Occipital lobe (tissue), 2 donors: ENCODE data around the gene DHRS9. TPM values are rescaled to one million over a fixed set of nuclear protein-coding genes. Genes with fewer than 3 reads are reported as not detected.
"Not testable (repeated sequence)": the region's sequence is repeated elsewhere in the genome, so short reads cannot be mapped to it uniquely, and the experiment has no call there.

Experiments used
- DNase-seq: peaks from one replicate; lab custom pipeline; 2025; lab: John Stamatoyannopoulos, UW
- total RNA-seq: library from RNA; depleted of rRNA; stranded (reverse); fragments of >200 nt; gene quantifications from one replicate; pipeline ENCODE4 v1.2.3, GENCODE V29; 2014

DHRS9 gene
- 0.94 TPM for total RNA-seq

DNA sequence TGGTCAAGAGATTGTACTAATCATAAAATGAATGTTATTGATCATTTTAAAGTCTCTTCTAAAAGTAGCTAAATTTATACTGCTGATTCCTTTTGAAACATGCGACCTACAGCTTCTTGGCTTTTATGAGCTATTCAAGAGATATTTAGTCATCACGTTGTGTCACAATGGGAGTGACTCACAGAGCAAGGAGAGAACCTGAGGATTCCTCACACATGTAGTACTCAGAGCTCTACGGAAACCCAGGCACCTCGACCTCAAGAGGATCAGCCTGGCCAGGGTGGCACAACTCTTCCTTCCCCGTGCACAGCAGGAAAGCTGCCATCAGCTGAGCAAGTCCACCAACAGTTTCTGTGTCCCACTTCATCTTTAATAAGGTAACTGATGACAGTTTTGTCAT is at the start of gene DHRS9:
TSS of gene DHRS9 (plus strand) at position 223 of the 400 bp plus-strand sequence. CDS start 12,019 bp downstream, outside the sequence.
- no peak for DNase-seq

DNA sequence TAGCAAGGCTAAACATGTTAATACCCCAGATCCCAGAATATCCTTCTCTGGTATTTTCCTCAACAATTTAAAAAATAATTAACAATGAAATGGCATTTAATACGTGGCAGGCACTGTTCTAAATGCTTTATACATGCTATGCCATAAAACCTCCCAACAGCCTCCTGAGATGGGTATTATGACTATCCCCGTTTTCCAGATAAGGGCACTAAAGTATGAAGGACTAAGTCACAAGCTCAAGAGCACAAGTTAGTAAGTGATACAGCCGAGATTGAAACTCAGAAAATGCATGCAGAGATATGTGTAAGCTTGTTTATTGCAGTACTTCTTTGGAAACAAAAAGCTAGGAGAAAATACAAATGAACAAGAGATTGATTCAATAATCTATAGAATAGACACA is 46.2 kb upstream of the DHRS9 start:
- DNase-seq, result no peak

DNA sequence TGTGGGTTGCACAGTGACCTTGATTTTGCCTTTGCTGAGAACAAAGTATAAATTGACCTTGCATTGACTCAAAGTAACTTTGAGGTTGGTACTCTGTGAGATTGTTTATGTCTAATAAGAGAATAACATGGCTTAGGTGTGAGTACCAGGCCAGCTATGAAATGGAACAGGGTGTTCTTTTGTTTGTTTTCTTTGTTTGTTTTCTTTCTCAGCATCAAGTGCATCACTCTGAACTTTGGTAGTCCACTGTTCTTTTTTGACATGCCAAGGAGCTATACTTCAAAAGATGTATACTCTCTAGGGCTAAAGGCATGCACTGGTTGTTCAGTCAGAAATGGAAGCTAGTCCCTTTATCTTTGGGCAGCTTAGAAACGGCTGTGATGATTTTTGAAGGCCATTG is 43.3 kb upstream of the DHRS9 start:
- DNase-seq, result no peak

DNA sequence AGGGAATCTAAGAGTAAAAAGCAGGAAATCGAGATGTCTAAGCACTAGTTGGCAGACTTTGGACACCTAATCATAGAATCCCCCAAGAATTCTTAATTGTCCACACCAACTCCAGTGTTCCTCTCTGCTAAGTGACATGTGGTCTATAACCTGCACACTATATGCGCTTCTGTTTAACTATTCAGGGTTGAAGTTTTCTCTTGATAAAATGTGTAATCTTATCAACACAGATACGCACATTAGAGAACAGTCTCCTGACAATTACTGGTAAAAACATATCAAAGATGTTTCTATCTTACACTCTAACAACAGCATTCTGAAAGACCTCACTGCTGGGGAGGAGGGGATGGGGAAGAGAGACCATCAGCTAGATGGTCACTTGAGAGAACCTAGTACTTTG is 42.1 kb upstream of the DHRS9 start:
- DNase-seq, result no peak

DNA sequence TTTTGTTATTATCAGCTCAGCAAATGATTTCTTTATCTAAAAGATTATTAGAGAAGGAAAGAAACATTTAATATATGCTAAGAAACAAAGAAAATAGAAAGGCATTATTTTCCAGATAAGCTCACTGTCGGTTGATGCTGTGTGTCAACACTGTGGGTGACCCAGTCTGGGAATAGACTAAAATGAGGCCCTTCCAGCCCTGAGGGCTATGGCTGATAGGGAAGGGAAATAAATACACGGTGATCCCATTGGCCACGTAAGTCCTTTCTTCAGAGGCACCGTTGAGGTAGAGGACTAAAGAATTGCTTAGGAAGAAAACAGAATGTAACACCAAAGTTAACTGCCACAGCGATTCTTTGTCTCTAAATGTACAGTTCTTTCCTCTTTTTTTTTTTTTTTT is 40.0 kb upstream of the DHRS9 start:
- no peak for DNase-seq

DNA sequence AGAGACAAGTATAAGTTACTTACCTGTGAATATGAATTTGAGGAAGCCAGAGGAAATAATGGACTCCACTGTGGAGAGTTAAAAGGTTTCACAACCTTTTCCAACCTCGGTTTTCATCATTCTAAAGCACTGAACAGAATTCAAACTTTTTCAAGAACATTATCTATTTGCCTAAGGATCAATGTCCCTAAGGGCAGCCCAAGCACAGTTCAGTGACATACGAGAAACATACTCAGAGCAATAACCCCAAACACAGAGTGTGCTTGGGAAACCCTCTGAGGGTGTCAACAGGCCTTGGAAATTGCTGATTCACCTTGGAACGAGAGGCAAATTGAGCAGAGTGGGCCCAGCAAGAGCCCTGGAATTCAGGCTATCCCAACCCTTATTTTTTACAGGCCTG is 38.2 kb upstream of the DHRS9 start, which contains the start of gene ABCB11:
TSS of gene ABCB11 (minus strand) at position 123 of the 400 bp plus-strand sequence. CDS start 13,199 bp downstream, outside the sequence.
- no peak for DNase-seq

DNA sequence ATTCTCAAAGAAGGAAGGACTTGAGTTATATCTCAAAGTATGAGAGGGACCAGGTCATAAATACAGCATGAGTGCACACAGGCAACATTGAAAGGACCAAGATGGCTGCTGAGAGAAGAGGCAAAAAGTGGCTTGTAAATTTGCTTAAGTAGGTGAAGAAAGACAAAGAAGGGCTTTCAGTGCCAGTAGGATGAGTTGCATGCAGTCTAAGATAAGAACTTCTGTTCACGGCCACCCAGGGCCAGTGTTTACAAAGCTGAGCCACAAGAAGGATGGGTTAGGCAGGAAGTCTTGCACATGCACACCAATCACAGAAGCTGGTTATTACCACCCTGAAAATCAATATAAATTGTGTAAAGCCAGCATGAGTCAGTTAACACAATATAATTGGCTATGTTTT is 35.1 kb upstream of the DHRS9 start:
- DNase-seq, result no peak

DNA sequence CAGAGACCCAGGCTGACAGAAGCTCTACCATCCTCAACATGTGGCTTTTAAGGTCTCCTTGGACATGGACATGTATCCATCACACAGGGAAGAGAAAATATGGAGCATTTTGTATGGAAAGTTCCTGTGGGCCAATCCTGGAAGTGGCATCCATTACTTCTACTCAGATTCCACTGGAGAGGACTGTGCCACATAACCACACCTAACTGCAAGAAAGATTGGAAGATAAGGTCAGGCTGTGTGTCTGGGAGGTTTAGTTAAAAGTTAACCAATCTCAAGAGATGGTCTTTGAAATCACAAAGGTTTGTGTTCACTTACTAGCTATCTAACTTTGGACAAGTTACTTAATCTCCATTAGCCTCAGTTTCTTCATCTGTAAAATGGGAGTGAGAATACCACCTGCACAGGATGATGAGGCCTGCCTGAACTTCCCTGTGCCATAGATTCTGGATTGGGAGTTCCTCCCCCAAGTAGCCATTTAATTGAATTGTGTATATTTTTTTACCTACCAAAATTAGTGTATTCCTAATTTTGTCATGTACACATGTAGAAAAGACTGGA is 34.3 kb upstream of the DHRS9 start:
- no peak for DNase-seq

DNA sequence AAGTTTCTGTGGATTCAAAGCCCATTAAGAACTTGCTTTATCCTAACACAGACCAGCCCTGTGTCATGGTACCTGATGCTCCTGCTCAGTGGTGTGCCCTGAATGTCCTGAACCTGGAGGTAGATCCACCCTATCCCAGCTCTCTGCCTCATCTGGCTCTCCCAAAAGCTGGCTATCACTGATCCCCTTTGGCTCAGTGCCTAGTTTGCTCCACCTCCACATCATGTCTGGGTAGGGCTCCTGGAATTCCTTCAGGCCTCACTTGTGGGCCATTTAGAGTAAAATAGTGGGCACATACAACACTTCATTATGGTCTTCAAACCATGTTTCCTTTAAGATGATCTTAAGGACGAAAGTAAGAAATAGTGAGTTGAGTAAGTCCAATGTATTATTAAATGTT is 33.5 kb upstream of the DHRS9 start:
- no peak for DNase-seq

DNA sequence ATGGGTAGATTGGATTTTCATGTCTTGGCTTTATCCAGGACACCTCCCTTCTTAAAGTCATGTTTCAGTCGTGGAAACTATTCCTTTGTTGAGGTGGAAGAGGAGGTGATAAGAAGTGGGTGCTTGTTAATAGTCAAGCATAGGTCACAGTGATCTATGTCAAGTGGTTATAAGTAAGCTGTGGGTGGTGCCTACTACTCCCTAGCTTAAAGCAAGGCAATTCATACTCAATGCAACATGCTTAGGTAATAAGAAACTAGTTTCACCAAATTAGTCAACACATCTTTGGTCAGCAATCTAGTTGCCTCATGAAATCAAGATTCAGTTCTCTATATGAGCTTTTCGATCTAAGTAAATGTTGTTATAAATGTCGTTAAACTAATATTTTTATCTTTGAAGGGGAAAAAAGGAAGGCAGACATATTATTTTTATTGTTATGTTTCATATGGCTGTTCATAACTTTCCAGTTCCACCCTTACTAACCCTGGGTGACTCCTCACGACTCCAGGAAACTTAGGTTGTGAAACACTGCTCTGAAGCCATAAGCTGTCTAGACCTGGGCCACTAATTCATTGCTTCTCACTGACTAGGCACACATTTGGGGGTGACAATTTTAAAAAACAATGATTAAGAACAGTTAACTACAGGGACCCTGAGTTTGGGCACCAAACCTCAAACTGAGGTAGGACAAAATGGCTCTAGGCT is 32.5 kb upstream of the DHRS9 start:
- no peak for DNase-seq

DNA sequence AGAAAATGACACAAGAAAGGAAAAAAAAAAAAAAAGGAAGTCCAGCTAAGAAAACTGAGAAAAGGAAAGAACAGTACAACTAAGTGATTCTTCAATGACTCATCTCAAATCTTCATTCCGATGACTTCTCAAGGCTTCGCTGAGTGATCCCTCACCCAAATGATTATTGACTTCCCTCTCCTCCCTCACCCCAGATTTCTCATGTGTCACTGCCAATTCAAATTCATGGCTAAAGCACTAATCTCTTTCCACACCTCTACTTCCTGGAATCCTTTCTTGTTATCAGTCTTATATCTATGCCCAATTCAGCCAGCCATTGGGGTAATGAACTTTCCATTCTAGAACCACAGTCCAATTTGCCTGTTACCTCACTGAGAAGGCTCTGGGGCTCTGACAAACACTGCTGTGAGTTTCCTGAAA is 31.0 kb upstream of the DHRS9 start:
- DNase-seq, result no peak

DNA sequence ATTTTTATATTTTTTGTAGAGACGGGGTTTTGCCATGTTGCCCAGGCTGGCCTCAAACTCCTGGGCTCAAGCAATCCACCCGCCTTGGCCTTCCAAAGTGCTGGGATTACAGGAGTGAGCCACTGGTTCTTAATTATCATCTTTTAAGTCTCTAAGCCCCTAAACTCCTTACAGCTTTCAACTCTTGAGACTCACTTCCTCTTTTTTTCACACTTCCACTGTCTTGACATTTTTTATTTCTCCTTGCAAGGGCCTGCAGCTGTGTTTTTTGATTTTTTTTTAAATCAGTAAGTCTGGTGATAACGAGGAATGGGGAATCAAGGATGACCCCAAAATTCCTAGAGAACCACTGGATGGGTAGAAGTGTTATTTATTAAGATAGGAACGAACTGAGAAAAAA is 29.7 kb upstream of the DHRS9 start:
- DNase-seq, result no peak

DNA sequence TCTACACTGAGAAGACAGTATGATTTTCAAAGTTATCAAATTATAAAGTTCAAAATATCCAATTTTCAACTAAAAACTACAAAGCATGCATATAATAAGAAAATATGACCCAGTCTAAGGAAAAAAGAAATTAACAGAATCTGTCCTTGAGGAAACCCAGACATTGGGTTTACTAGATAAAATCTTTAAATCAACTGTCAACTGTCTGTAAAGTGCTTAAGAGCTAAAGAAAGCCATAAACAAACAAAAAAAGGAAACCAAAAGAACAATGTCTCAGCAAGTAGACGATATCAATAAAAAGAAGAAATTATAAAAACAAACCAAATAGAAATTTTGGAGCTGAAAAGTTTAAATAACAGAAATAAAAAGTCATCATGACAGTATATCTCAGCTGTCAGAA is 27.8 kb upstream of the DHRS9 start:
- no peak for DNase-seq

DNA sequence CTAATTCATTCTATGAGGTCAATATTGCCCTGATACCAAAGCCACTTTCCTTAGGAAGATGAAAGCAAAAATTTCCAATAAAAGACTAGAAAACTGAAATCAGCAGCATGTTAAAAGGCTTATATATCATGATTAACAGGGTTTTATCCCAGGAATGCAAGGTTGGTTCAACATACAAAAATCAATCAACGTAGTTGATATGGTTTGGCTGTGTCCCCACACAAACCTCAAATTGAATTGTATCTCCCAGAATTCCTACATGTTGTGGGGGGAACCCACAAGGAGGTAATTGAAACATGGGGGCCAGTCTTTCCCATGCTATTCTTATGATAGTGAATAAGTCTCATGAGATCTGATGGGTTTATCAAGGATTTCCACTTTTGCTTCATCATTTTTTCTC is 26.5 kb upstream of the DHRS9 start:
- no peak for DNase-seq

DNA sequence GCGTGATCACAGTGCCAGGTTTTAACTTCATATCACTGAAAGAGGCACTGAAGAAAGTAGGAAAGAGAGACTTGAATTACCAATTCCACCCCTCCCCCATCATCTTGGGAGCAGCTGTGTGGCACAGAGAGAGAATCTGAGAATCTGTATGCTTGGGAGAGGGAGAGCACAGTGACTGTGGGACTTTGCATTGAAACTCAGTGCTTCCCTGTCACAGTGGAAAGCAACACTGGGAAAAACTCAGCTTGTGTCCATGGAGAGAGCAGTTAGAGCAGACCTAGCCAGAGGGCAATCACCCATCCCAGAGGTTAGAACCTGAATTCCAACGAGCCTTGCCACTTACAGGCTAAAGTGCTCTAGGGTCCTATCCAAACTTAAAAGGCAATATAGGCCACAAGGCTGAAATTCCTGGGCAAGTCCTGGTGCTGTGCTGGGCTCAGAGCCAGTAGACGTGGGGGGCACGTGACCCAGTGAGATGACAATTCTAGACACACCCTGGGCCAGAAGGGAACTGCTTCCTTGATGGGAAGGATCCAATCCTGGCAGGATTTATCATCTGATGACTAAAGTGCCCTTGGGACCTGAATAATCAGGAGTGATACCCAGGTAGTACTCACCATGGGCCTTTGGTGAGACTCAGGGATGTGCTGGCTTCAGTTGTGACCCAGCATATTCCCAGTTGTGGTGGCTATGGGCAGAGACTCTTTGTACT is 22.8 kb upstream of the DHRS9 start:
- DNase-seq, result no peak

DNA sequence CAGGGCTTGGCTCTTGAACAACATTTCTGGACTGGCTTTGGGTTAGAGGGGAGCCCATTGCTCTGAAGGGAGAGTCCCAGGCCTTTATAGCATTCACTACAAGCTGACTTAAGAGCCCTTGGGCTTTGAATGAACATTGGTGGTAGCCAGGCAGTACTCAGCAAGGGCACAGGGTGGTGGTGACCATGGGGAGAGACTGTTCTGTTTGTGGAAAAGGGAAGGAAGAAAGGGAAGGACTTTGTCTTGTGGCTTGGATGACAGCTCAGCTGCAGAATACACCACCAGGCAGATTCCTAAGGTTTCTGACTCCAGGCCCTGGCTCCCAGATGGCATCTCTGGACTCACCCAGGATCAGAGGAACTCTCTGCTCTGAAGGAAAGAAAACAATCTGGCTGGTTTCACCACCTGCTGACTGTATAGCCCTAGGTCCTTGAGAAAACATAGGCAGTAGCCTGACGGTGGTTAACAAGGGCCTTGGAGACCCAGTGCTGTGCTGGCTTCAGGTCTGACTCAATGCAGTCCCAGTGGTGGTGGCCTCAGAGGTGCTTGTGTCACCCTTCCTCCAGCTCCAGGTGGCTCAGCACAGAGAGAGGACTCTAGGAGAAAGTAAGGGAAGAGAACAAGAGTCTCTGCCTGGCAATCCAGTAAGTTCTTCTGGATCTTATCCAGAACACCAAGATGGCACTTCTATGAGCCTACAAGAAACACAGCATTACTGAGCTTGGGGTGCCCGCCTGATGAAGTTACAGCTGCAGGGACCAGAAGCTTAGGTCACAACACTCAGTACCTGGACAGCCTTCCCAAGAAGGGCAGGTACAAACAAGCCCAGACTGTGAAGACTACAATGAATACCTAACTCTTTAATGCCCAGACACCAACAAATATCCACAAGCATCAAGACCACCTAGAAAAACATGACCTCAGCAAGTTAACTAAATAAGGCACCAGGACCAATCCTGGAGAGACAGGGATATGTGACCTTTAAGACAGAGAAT is 21.8 kb upstream of the DHRS9 start:
- no peak for DNase-seq

DNA sequence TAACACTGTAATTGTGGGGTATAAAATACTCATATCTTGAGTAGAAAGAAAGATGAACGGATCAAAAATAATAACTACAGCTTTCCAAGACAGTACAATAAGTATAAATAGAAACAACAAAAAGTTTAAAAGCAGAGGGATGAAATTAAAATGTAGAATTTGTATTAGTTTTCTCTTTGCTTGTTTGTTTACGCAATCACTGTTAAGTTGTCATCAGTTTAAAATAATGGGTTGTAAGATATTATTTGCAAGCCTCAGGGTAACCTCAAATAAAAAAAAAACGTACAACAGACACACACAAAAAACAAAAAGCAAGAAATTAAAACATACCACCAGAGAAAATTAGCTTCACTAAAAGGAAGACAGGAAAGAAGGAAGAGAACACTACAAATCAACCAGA is 20.2 kb upstream of the DHRS9 start:
- no peak for DNase-seq

DNA sequence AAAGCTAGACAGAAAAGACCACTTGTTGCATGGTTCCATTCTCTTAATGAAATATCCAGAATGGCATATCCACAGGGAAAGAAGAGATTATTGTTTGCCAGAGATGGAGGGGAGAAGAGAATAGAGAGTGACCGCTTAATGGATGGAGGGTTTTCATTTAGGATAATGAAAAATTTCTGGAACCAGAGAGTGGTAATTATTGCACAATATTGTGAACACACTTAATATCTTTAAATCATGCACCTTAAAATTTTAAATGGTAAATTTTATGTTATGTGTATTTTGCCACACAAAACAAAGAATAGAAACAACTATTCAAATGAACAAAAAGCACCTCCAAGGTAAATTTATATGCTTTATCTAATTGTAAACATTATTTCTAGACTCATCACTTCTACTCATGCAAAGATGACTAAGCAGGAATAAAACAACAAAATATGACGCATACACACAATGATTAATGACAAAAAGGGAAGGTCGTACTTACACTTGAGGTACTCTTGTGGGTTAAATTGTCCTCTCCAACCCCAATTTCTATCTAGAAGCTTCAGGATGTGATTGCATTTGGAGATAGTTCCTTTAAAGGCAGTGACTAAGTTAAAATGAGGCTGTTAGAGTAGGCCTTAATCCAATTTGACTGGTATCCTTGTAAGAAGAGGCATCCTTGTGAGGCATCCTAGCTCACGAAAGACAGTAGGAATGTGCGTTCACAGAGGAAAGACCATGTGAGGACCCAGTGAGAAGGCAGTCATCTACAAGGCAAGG is 18.7 kb upstream of the DHRS9 start:
- DNase-seq, result no peak

DNA sequence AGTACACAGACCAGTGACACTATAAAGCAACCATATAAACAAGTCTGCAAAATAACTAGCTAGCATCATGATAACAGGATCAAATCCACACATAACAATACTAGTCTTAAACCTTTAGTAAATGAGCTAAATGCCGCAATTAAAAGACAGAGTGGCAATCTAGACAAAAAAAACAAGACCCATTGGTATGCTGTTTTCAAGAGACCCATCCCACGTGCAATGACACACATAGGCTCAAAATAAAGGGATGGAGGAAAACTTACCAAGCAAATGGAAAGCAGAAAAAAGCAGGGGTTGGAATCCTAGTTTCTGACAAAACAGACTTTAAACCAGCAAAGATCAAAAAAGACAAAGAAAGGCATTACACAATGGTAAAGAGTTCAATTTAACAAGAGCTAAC is 14.8 kb upstream of the DHRS9 start:
- not testable (repeated sequence) for DNase-seq

DNA sequence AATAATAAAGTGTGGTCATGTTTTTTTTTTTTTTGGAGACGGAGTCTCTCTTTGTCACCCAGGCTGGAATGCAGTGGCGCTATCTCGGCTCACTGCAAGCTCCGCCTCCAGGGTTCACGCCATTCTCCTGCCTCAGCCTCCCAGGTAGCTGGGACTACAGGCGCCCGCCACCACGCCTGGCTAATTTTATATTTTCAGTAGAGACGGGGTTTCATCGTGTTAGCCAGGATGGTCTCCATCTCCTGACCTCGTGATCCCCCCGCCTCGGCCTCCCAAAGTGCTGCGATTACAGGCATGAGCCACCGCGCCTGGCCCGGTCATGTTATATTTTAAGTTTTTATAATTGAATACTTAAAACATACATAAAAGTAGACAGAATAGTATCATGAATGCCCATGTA is 5.2 kb upstream of the DHRS9 start:
- not testable (repeated sequence) for DNase-seq

DNA sequence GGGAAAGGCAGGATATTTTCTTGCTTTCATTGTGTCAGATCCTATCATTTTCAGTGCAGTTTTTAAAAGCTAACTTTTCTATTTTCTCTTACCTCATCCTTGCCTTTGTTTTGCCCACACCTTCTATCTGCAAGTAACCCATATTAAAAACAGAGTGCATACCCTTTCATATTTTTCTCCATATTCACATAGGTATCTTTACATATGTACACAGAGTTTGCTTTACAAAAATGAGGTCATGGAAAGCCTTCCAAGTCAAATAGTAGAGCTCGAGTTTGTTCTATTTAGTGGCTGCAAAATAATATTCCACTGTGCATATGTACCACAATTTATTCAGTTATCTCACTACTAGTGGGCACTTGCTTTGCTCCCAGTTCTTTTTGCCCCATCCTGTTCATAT is 3.9 kb upstream of the DHRS9 start:
- no peak for DNase-seq
